Spleen (tissue), 11 donors: Measurements from ENCODE around the gene DNAJC28. TPM values are rescaled to one million over a fixed set of nuclear protein-coding genes. Genes with fewer than 3 reads are reported as not detected.
A peak's percentile ranks its signal among the peaks of the same experiment; 100 is the strongest.
"Not testable (repeated sequence)": the region's sequence is repeated elsewhere in the genome, so short reads cannot be mapped to it uniquely, and the experiment has no call there.

Source experiments
- DNase-seq: peaks from one replicate; pipeline ENCODE4 v3.0.0-alpha.2; 2020
- H3K27ac ChIP-seq, 8 donors: fragments of 200-600 bp; sonication (generic) in 7 of 8; 1 replicate in 4 of 8; 2 replicates in 4 of 8; pipeline versions ENCODE4 v1.5.0 to v1.8.0; 2016 to 2021; ENCODE audit warnings: inconsistent platforms in 4 of 8, mild to moderate bottlenecking in 4 of 8, moderate library complexity in 1 of 8
- H3K27me3 ChIP-seq, 7 donors: fragments of 200-600 bp; sonication (generic) in 6 of 7; replicated peaks in 1 of 7; 1 replicate in 4 of 7; 2 replicates in 3 of 7; pipeline versions ENCODE4 v1.5.0 to v1.8.0; 2016 to 2021; ENCODE audit warnings: inconsistent platforms in 3 of 7, mild to moderate bottlenecking in 1 of 7
- H3K36me3 ChIP-seq, 6 donors: fragments of 200-600 bp; sonication (generic) in 5 of 6; 1 replicate in 4 of 6; 2 replicates in 2 of 6; pipeline versions ENCODE4 v1.5.0 to v1.8.0; 2016 to 2021; ENCODE audit warnings: inconsistent platforms in 2 of 6
- H3K4me1 ChIP-seq, 6 donors: fragments of 200-600 bp; sonication (generic) in 5 of 6; 1 replicate in 3 of 6; 2 replicates in 3 of 6; pipeline versions ENCODE4 v1.5.0 to v1.8.0; 2016 to 2021; ENCODE audit warnings: inconsistent platforms in 3 of 6
- H3K4me3 ChIP-seq, 8 donors: fragments of 200-600 bp; sonication (generic) in 7 of 8; 1 replicate in 4 of 8; 2 replicates in 4 of 8; pipeline versions ENCODE4 v1.5.0 to v1.8.0; 2016 to 2021; ENCODE audit warnings: inconsistent platforms in 4 of 8, mild to moderate bottlenecking in 4 of 8, moderate library complexity in 2 of 8
- H3K9me3 ChIP-seq, 8 donors: fragments of 200-600 bp; sonication (generic) in 7 of 8; 1 replicate in 4 of 8; 2 replicates in 4 of 8; pipeline versions ENCODE4 v1.5.0 to v1.8.0; 2016 to 2021; ENCODE audit warnings: inconsistent platforms in 4 of 8
- CTCF ChIP-seq, 11 experiments: fragments of 200-600 bp in 7 of 11; fragments of 450-650 bp in 4 of 11; sonication (generic) in 4 of 11; IDR thresholded peaks in 8 of 11; conservative IDR thresholded peaks in 3 of 11; 1 replicate in 7 of 11; 2 replicates in 4 of 11; pipeline versions ENCODE4 v1.4.0 to v1.8.0; 2016 to 2021; ENCODE audit warnings: antibody characterized with exemption in 11 of 11, inconsistent platforms in 4 of 11, mild to moderate bottlenecking in 1 of 11
- POLR2A ChIP-seq, 3 donors: fragments of 450-650 bp; IDR thresholded peaks; one replicate each; pipeline ENCODE4 v1.5.1; 2017; ENCODE audit warnings: antibody characterized with exemption in 3 of 3, mild to moderate bottlenecking in 1 of 3
- POLR2AphosphoS5 ChIP-seq, 3 donors: sonication (generic); formaldehyde crosslinking; IDR thresholded peaks; one replicate each; pipeline ENCODE4 v1.5.1; 2017; ENCODE audit warnings: antibody characterized with exemption in 3 of 3
- WGBS, 5 donors: extraction: QIAGEN DNeasy Blood & Tissue Kit in 3 of 5; methylation state at CpG; one replicate each; pipeline versions ENCODE4 v1.1.5 to v1.1.7; 2013 to 2018; 5-methylcytosine and 5-hydroxymethylcytosine counted together
- intact Hi-C: fragments of 100-400 bp; cut with DNase I; formaldehyde crosslinking; loops from one replicate; pipeline ENCODE4 v1.15.0; 2023; ENCODE audit warnings: low total_unique reads
- polyA plus RNA-seq, 3 donors: library from polyadenylated mRNA; stranded (reverse); fragments of 200-250 nt; gene quantifications; one replicate each; pipeline ENCODE4 v1.2.1, GENCODE V29; 2013
- total RNA-seq, 7 donors: library from RNA; depleted of rRNA in 3 of 7; stranded (reverse); fragments of >200 nt in 3 of 7; fragmentation: NEBNext Ultra II Directional in 4 of 7; extraction: Animal tissue kit (Norgen Biotek cat#: 25700) in 4 of 7; gene quantifications; one replicate each; pipeline versions ENCODE4 v1.1.0 to v1.2.1, GENCODE V29; 2016 to 2021
- donor health status: healthy with polysubstance abuse.
- donor health status: DM: no; HTN: no; CAD: no; lungs with moderate emphysema.
- donor health status: DM: no; HTN: no; CAD: no.
- donor health status: Bipolar disorder and iron deficiency.
- donor health status: healthy.
- donor health status: DM: no; HTN: no; CAD: no.
- donor health status: DM: yes; HTN: yes; CAD: no.

DNAJC28 gene
- total and polyA plus RNA-seq, 10 donors = 0.42 to 4.6 (median 1.4) TPM

GRCh38 chr21:33470701-33471100, 20.8 kb downstream of the DNAJC28 start:
- no peak for DNase-seq
- Histone ChIP-seq H3K4me3 (no peak overlapping the region), H3K27me3 (no peaks in the 10 kb centered on the region), H3K27ac (no peak overlapping the region), H3K36me3 (peaks cover 0 to 26% (median 4%) of the 10 kb centered on the region in 6 donors), H3K4me1 (peaks cover 0 to 6% (median 0%) of the 10 kb centered on the region in 6 donors), H3K9me3 (no peaks in the 10 kb centered on the region)
- no peak for TF ChIP-seq POLR2A (IDR thresholded peaks at IDR 0.05)
- TF ChIP-seq POLR2AphosphoS5 (IDR thresholded peaks at IDR 0.05) = no peak
- 92 to 98% (median 96%) methylated on average over 2 of the region's 2 CpGs for WGBS, 5 donors
- intact Hi-C loops = no loop called here

DNA sequence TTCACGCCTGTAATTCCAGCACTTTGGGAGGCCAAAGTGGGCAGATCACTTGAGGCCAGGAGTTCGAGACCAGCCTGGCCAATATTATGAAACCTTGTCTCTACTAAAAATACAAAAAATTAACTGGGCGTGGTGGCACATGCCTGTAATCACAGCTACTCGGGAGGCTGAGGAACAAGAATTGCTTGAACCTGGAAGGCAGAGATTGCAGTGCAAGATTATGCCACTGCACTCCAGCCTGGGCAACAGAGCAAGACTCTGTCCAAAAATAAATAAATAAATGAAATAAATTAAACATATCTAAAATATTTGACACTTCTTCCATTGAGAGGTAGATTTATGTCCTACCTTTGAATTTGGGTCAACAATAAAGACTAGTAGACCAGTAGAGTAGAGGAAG, 22.3 kb downstream of the DNAJC28 start:
- H3K27me3 ChIP-seq, DNase-seq, intact Hi-C loops, H3K4me1 ChIP-seq, H3K4me3 ChIP-seq, H3K27ac ChIP-seq, H3K9me3 ChIP-seq: not testable (repeated sequence)
- 89 to 97% (median 93%) methylated on average over 4 of the region's 4 CpGs for WGBS, 5 donors
- peaks cover 0 to 38% (median 6%) of the 10 kb centered on the region in 6 donors for H3K36me3 ChIP-seq

- H3K4me1 ChIP-seq = no peaks in the 10 kb centered on the region
- WGBS, 5 donors = 92 to 100% (median 97%) methylated on average over 5 of the region's 5 CpGs
- H3K27me3 ChIP-seq = no peaks in the 10 kb centered on the region
- TF ChIP-seq POLR2A (IDR thresholded peaks at IDR 0.05) (no peak), POLR2AphosphoS5 (IDR thresholded peaks at IDR 0.05) (no peak), CTCF (IDR thresholded peaks at IDR 0.05 in 8 of 11, conservative IDR thresholded peaks at IDR 0.05 in 3 of 11) (no peak)
- peaks cover 2 to 94% (median 34%) of the 10 kb centered on the region in 6 donors for H3K36me3 ChIP-seq
- H3K4me3 ChIP-seq = no peak overlapping the region
- H3K9me3 ChIP-seq = no peaks in the 10 kb centered on the region
- H3K27ac ChIP-seq = no peak overlapping the region
- intact Hi-C loops = no loop called here
- DNase-seq = no peak
Observed at GRCh38 chr21:33461538-33462250, 29.8 kb downstream of the DNAJC28 start.

GRCh38 chr21:33458861-33459260, 32.7 kb downstream of the DNAJC28 start:
- no peak overlapping the region for H3K27ac ChIP-seq
- DNase-seq = no peak
- intact Hi-C loops = no loop called here
- whole genome bisulfite sequencing, 5 donors = 94 to 99% (median 97%) methylated on average over 3 of the region's 3 CpGs
- H3K9me3 ChIP-seq = no peaks in the 10 kb centered on the region
- peaks cover 0 to 96% (median 41%) of the 10 kb centered on the region in 6 donors for H3K36me3 ChIP-seq
- H3K4me3 ChIP-seq = no peak overlapping the region
- no peak for TF ChIP-seq CTCF (IDR thresholded peaks at IDR 0.05 in 8 of 11, conservative IDR thresholded peaks at IDR 0.05 in 3 of 11)
- no peak for TF ChIP-seq POLR2A (IDR thresholded peaks at IDR 0.05)
- no peak for TF ChIP-seq POLR2AphosphoS5 (IDR thresholded peaks at IDR 0.05)
- no peaks in the 10 kb centered on the region for H3K4me1 ChIP-seq
- H3K27me3 ChIP-seq = no peaks in the 10 kb centered on the region

DNA sequence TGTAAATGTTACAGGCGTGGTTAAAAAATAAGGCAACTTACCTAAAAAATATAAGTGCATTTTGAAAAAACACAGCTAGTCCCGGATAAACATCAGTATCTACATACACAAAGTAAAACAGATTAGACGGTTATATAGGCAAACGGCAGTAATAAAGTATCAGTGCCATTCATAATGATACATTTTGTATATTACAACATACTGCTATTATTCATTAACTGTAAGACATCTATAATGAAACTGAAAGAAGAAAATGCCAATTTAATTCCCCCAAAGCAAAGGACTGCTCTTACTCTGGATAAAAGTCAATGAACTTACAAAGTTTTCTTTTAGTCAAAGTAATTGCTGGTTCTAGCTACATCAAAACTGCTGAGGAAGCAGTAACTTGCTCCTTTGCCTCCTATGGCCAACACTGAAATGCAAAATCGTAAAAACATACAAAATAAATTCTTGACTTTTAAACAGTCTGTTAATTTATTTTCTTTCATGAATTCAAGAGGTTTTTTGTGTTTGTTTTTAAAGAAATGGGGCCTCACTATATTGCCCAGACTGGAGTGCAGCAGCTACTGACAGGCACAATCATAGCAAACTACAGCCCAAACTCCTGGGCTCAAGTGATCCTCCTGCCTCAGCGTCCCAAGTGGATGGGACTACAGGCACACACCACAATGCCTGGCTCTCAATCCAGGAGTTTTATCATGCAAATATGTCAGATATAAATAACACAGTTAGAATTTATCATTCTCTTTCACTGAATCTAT, 35.6 kb downstream of the DNAJC28 start:
- WGBS, 5 donors = 84 to 90% (median 87%) methylated on average over 6 of the region's 6 CpGs
- Histone ChIP-seq H3K9me3 (no peaks in the 10 kb centered on the region), H3K36me3 (peaks cover 0 to 100% (median 36%) of the 10 kb centered on the region in 6 donors), H3K27ac (peak overlapping the region in 1 of 8 donors; percentile 2), H3K27me3 (no peaks in the 10 kb centered on the region), H3K4me3 (no peak overlapping the region), H3K4me1 (no peaks in the 10 kb centered on the region)
- intact Hi-C loops = no loop called here
- TF ChIP-seq POLR2AphosphoS5 (IDR thresholded peaks at IDR 0.05) = no peak
- TF ChIP-seq CTCF (IDR thresholded peaks at IDR 0.05 in 8 of 11, conservative IDR thresholded peaks at IDR 0.05 in 3 of 11) = no peak
- TF ChIP-seq POLR2A (IDR thresholded peaks at IDR 0.05) = no peak
- DNase-seq = no peak
